WTC11 (cell line): ENCODE data around the gene CGRRF1. TPM values are rescaled to one million over a fixed set of nuclear protein-coding genes. Genes with fewer than 3 reads are reported as not detected.

Experiments used
- AR ChIP-seq: fragments of 250-450 bp; sonication (Bioruptor Pico); IDR thresholded peaks from 2 replicates; pipeline ENCODE4 v1.9.0; 2021; ENCODE audit warnings: mild to moderate bottlenecking
- CREM ChIP-seq: sonication (generic); formaldehyde crosslinking; IDR thresholded peaks from 2 replicates; pipeline ENCODE4 v1.8.1; 2022; ENCODE audit warnings: mild to moderate bottlenecking, missing genetic modification reagents, moderate library complexity
- FOXP4 ChIP-seq: sonication (generic); formaldehyde crosslinking; IDR thresholded peaks from 2 replicates; pipeline ENCODE4 v1.8.0; 2022; ENCODE audit warnings: mild to moderate bottlenecking, missing genetic modification reagents
- GABPB1 ChIP-seq: sonication (generic); formaldehyde crosslinking; IDR thresholded peaks from 2 replicates; pipeline ENCODE4 v1.8.1; 2023; ENCODE audit warnings: mild to moderate bottlenecking, missing genetic modification reagents
- MAX ChIP-seq: sonication (generic); formaldehyde crosslinking; IDR thresholded peaks from 2 replicates; pipeline ENCODE4 v1.8.0; 2022; ENCODE audit warnings: mild to moderate bottlenecking, missing genetic modification reagents
- SP1 ChIP-seq: sonication (generic); formaldehyde crosslinking; conservative IDR thresholded peaks from 2 replicates; pipeline ENCODE4 v1.8.1; 2022; ENCODE audit warnings: missing genetic modification reagents
- TEAD4 ChIP-seq: sonication (generic); formaldehyde crosslinking; IDR thresholded peaks from 2 replicates; pipeline ENCODE4 v1.8.0; 2022; ENCODE audit warnings: mild to moderate bottlenecking, missing genetic modification reagents
- TP53 ChIP-seq: sonication (generic); formaldehyde crosslinking; IDR thresholded peaks from 2 replicates; pipeline ENCODE4 v1.8.1; 2023; ENCODE audit warnings: mild to moderate bottlenecking, missing genetic modification reagents
- ZBTB43 ChIP-seq: sonication (generic); formaldehyde crosslinking; IDR thresholded peaks from 2 replicates; pipeline ENCODE4 v1.8.1; 2023; ENCODE audit warnings: mild to moderate bottlenecking, missing genetic modification reagents
- ZMAT4 ChIP-seq: fragments of 250-450 bp; sonication (Bioruptor Pico); IDR thresholded peaks from 2 replicates; pipeline ENCODE4 v1.9.0; 2021; ENCODE audit warnings: mild to moderate bottlenecking
- ZNF219 ChIP-seq: sonication (generic); formaldehyde crosslinking; IDR thresholded peaks from 2 replicates; pipeline ENCODE4 v1.8.0; 2023; ENCODE audit warnings: missing genetic modification reagents, mild to moderate bottlenecking, borderline replicate concordance
- ZNF263 ChIP-seq: sonication (generic); formaldehyde crosslinking; IDR thresholded peaks from 2 replicates; pipeline ENCODE4 v1.8.1; 2022; ENCODE audit warnings: low read depth, mild to moderate bottlenecking, moderate library complexity, missing genetic modification reagents
- ZNF317 ChIP-seq: sonication (generic); formaldehyde crosslinking; IDR thresholded peaks from 2 replicates; pipeline ENCODE4 v1.8.1; 2023; ENCODE audit warnings: low read depth, mild to moderate bottlenecking, moderate library complexity, missing genetic modification reagents, borderline replicate concordance
- ZNF425 ChIP-seq: fragments of 250-450 bp; sonication (Bioruptor Pico); conservative IDR thresholded peaks from 2 replicates; pipeline ENCODE4 v1.9.0; 2021; ENCODE audit warnings: mild to moderate bottlenecking
- total RNA-seq: library from RNA; stranded (reverse); gene quantifications from 3 replicates; pipeline ENCODE4 v1.2.3, GENCODE V29; 2021
- TF ChIP-seq, protein P1 (sequence below): sonication (generic); formaldehyde crosslinking; IDR thresholded peaks from 2 replicates; pipeline ENCODE4 v1.8.1; 2023; ENCODE audit warnings: mild to moderate bottlenecking, moderate library complexity, missing genetic modification reagents
- TF ChIP-seq, protein P2 (sequence below): fragments of 200-600 bp; IDR thresholded peaks from 2 replicates; pipeline ENCODE4 v1.8.0; 2022; ENCODE audit warnings: antibody characterized with exemption
- TF ChIP-seq, protein P3 (sequence below): sonication (generic); formaldehyde crosslinking; conservative IDR thresholded peaks from 2 replicates; pipeline ENCODE4 v1.8.1; 2023; ENCODE audit warnings: mild to moderate bottlenecking, low read depth, missing genetic modification reagents, moderate library complexity

The CGRRF1 gene
- total RNA-seq, 1 experiment from 2014 or later: 15.1 TPM

DNA sequence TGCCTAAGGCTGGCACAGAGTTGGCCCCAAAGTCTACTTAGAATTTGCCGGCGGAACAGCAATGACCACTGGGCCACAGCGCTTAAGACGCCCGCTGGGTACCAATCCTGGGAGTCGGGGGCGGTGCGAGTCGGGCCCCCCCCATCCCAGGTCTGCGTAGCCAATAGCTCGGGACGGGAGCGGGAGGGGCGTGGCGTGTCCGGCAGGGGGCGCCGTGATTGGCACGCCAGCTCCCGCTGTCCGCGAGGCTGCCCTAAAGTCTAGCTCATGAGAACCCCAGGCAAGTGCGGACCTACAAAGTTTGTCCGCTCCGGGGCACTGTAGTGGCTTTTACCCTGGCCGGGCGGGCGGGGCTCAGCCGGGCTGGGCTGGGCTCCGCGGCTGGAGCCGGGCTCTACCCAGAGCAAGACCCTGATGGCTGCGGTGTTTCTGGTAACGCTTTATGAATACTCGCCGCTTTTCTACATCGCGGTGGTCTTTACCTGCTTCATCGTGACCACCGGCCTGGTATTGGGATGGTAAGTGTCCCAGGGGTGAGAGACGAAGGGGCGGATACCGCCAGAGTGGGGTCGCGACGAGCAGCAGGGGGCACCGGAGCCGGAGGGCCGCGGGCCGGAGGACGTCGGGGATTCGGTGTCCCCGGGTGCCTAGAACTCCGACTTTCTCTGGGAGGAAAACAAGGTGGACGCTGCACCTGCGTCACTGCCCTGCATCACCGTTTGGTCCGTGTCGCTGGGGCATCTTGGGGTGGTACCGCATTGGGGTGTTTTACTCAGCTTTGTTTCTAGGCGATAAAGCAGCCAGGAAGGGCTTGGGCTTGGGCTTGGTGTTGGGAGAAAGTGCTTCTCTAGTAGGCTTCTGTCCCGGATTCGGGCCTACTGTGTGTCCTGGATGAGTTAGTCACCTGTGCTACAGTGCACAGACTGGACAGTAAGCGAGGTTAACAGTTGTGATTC is at the start of gene CGRRF1 (continued):
- TF ChIP-seq MAX (no peak), FOXP4 (CRISPR knock-in tag) (no peak; the same call in 1 of the 2 replicates), TP53 (CRISPR knock-in tag) (0 out of 2 replicates have a peak, but pooled peaks have one; percentile 43), TEAD4 (CRISPR knock-in tag) (no peak; the same call in 1 of the 2 replicates), ZMAT4 (no peak), CREM (0 out of 2 replicates have a peak, but pooled peaks have one; percentile 19), ZNF317 (CRISPR knock-in tag) (no peak), ZBTB43 (CRISPR knock-in tag) (no peak; the same call in 1 of the 2 replicates), ZNF263 (CRISPR knock-in tag) (no peak), AR (CRISPR knock-in tag) (no peak), ZNF425 (no peak), ZNF219 (CRISPR knock-in tag) (no peak), GABPB1 (peak; percentile 70; the same call in 1 of the 2 replicates), SP1 (CRISPR knock-in tag) (peak; percentile 90)
- TF ChIP-seq, protein P1, sequence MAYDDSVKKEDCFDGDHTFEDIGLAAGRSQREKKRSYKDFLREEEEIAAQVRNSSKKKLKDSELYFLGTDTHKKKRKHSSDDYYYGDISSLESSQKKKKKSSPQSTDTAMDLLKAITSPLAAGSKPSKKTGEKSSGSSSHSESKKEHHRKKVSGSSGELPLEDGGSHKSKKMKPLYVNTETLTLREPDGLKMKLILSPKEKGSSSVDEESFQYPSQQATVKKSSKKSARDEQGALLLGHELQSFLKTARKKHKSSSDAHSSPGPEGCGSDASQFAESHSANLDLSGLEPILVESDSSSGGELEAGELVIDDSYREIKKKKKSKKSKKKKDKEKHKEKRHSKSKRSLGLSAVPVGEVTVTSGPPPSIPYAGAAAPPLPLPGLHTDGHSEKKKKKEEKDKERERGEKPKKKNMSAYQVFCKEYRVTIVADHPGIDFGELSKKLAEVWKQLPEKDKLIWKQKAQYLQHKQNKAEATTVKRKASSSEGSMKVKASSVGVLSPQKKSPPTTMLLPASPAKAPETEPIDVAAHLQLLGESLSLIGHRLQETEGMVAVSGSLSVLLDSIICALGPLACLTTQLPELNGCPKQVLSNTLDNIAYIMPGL: peak; percentile 64
- TF ChIP-seq, protein P2, sequence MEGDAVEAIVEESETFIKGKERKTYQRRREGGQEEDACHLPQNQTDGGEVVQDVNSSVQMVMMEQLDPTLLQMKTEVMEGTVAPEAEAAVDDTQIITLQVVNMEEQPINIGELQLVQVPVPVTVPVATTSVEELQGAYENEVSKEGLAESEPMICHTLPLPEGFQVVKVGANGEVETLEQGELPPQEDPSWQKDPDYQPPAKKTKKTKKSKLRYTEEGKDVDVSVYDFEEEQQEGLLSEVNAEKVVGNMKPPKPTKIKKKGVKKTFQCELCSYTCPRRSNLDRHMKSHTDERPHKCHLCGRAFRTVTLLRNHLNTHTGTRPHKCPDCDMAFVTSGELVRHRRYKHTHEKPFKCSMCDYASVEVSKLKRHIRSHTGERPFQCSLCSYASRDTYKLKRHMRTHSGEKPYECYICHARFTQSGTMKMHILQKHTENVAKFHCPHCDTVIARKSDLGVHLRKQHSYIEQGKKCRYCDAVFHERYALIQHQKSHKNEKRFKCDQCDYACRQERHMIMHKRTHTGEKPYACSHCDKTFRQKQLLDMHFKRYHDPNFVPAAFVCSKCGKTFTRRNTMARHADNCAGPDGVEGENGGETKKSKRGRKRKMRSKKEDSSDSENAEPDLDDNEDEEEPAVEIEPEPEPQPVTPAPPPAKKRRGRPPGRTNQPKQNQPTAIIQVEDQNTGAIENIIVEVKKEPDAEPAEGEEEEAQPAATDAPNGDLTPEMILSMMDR: peak; percentile 77
- TF ChIP-seq, protein P3, sequence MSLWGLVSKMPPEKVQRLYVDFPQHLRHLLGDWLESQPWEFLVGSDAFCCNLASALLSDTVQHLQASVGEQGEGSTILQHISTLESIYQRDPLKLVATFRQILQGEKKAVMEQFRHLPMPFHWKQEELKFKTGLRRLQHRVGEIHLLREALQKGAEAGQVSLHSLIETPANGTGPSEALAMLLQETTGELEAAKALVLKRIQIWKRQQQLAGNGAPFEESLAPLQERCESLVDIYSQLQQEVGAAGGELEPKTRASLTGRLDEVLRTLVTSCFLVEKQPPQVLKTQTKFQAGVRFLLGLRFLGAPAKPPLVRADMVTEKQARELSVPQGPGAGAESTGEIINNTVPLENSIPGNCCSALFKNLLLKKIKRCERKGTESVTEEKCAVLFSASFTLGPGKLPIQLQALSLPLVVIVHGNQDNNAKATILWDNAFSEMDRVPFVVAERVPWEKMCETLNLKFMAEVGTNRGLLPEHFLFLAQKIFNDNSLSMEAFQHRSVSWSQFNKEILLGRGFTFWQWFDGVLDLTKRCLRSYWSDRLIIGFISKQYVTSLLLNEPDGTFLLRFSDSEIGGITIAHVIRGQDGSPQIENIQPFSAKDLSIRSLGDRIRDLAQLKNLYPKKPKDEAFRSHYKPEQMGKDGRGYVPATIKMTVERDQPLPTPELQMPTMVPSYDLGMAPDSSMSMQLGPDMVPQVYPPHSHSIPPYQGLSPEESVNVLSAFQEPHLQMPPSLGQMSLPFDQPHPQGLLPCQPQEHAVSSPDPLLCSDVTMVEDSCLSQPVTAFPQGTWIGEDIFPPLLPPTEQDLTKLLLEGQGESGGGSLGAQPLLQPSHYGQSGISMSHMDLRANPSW (CRISPR knock-in tag): 0 out of 2 replicates have a peak, but pooled peaks have one; percentile 23
